Astrocyte of the cerebellum (primary cell): ENCODE data around the gene DCAKD.
A peak's percentile ranks its signal among the peaks of the same experiment; 100 is the strongest.

Source experiments
- DNase-seq: peaks from one replicate; pipeline ENCODE4 v3.0.0-alpha.2; 2011; ENCODE audit warnings: low read depth
- H3K4me3 ChIP-seq: 2 replicates; pipeline ENCODE4 v1.5.1; 2011; ENCODE audit warnings: mild to moderate bottlenecking, low read depth, low read length, moderate library complexity
- CTCF ChIP-seq: IDR thresholded peaks from 2 replicates; pipeline ENCODE4 v1.5.1; 2012; ENCODE audit warnings: low read length, low read depth, moderate library complexity, mild to moderate bottlenecking; ENCODE audit errors: missing control alignments
- in situ Hi-C: cut with HindIII; loops from 2 replicates; pipeline ENCODE4 v1.10.0; 2017; ENCODE audit warnings: low sequenced_read_pairs

DCAKD gene

GRCh38 chr17:45022655-45023339 is 28.6 kb downstream of the DCAKD start:
- TF ChIP-seq CTCF, result no peak
- H3K4me3 ChIP-seq, result no peak overlapping the region
- no peak for DNase-seq
- in situ Hi-C loops, result no loop called here

- no peak for DNase-seq
- no peak for TF ChIP-seq CTCF
- no peak overlapping the region for H3K4me3 ChIP-seq
- in situ Hi-C loops, result no loop called here
These were observed 29.2 kb downstream of the DCAKD start for GRCh38 chr17:45022288-45022648.

- DNase-seq, result no peak
- in situ Hi-C loops, result no loop called here
- TF ChIP-seq CTCF, result peak; percentile 61
- H3K4me3 ChIP-seq, result peak overlapping the region; percentile 24
These were observed 29.7 kb downstream of the DCAKD start for GRCh38 chr17:45021607-45022287.

- in situ Hi-C loops, result no loop called here
- peak; percentile 24 for DNase-seq
- no peak for TF ChIP-seq CTCF
- no peak overlapping the region for H3K4me3 ChIP-seq
These were observed 30.9 kb downstream of the DCAKD start for GRCh38 chr17:45020354-45021138.

GRCh38 chr17:45018848-45019711 is 32.4 kb downstream of the DCAKD start:
- TF ChIP-seq CTCF, result peak; percentile 24
- in situ Hi-C loops, result no loop called here
- peak overlapping the region; percentile 41 for H3K4me3 ChIP-seq
- DNase-seq, result no peak

GRCh38 chr17:45018514-45018847 is 33.0 kb downstream of the DCAKD start:
- H3K4me3 ChIP-seq, result peak overlapping the region; percentile 41
- TF ChIP-seq CTCF, result no peak
- DNase-seq, result no peak
- in situ Hi-C loops, result no loop called here
